PC-9 (cell line): ENCODE measurements around the gene NR2C2. TPM values are rescaled to one million over a fixed set of nuclear protein-coding genes. Genes with fewer than 3 reads are reported as not detected.

Source experiments
- BruUV-seq: library from RNA; stranded (reverse); fragments of 400-500 nt; replicated peaks from 2 replicates; lab custom pipeline; 2021; lab: Mats Ljungman, UMichigan
- CTCF ChIA-PET: fragments of 300-600 bp; sonication (Branson Sonifier 250); formaldehyde crosslinking; loops from one replicate; lab custom pipeline; 2022; ENCODE audit warnings: antibody characterized with exemption; lab: Charles Lee
- POLR2A ChIA-PET: fragments of 300-600 bp; sonication (Branson Sonifier 250); formaldehyde crosslinking; loops from one replicate; lab custom pipeline; 2022; ENCODE audit warnings: antibody characterized with exemption; ENCODE audit not compliant: unreplicated experiment; lab: Charles Lee
- DNase-seq, 2 experiments: peaks; one replicate each; pipeline versions ENCODE4 v3.0.0 to v3.0.0-alpha.2; 2015 to 2022; ENCODE audit warnings: mixed read lengths in 1 of 2
- H2AFZ ChIP-seq: fragments of 200-600 bp; sonication (generic); 2 replicates; pipeline ENCODE4 v1.8.1; 2017; ENCODE audit warnings: antibody characterized with exemption
- H3F3A ChIP-seq: fragments of 200-600 bp; sonication (generic); 2 replicates; pipeline ENCODE4 v1.8.1; 2017; ENCODE audit warnings: antibody characterized with exemption, mild to moderate bottlenecking, low read depth; ENCODE audit not compliant: insufficient read depth
- H3K27ac ChIP-seq: fragments of 200-600 bp; sonication (generic); 2 replicates; pipeline ENCODE4 v1.6.1; 2016; ENCODE audit warnings: mixed run types
- H3K27me3 ChIP-seq: fragments of 200-600 bp; sonication (generic); 2 replicates; pipeline ENCODE4 v1.6.1; 2016; ENCODE audit warnings: low read depth, mixed run types; ENCODE audit not compliant: insufficient read depth
- H3K36me3 ChIP-seq: fragments of 200-600 bp; sonication (generic); 2 replicates; pipeline ENCODE4 v1.6.1; 2016; ENCODE audit warnings: low read depth, mixed run types
- H3K4me1 ChIP-seq: fragments of 200-600 bp; sonication (generic); replicated peaks from 2 replicates; pipeline ENCODE4 v1.6.1; 2016; ENCODE audit warnings: mixed run types; ENCODE audit not compliant: insufficient read depth
- H3K4me2 ChIP-seq: fragments of 200-600 bp; sonication (generic); 2 replicates; pipeline ENCODE4 v1.6.1; 2017; ENCODE audit warnings: mixed run types
- H3K4me3 ChIP-seq: fragments of 200-600 bp; sonication (generic); 2 replicates; pipeline ENCODE4 v1.6.1; 2016; ENCODE audit warnings: mixed run types
- H3K79me2 ChIP-seq: fragments of 200-600 bp; sonication (generic); 2 replicates; pipeline ENCODE4 v1.6.1; 2017; ENCODE audit warnings: low read depth, mixed run types
- H3K9me2 ChIP-seq: fragments of 200-600 bp; sonication (generic); 2 replicates; pipeline ENCODE4 v1.8.1; 2017; ENCODE audit warnings: mild to moderate bottlenecking; ENCODE audit not compliant: insufficient read depth
- H3K9me3 ChIP-seq: fragments of 200-600 bp; sonication (generic); 2 replicates; pipeline ENCODE4 v1.8.1; 2016; ENCODE audit warnings: low read depth; ENCODE audit not compliant: insufficient read depth
- H4K20me1 ChIP-seq: fragments of 200-600 bp; sonication (generic); 2 replicates; pipeline ENCODE4 v1.8.1; 2017; ENCODE audit not compliant: insufficient read depth
- CTCF ChIP-seq: fragments of 200-600 bp; sonication (generic); conservative IDR thresholded peaks from 2 replicates; pipeline ENCODE4 v1.6.1; 2017; ENCODE audit warnings: mixed run types, antibody characterized with exemption, mild to moderate bottlenecking, moderate library complexity
- EZH2 ChIP-seq: fragments of 200-600 bp; sonication (generic); IDR thresholded peaks from 2 replicates; pipeline ENCODE4 v1.8.0; 2017; ENCODE audit warnings: antibody characterized with exemption, low read depth
- intact Hi-C: fragments of 100-400 bp; cut with micrococcal nuclease; formaldehyde crosslinking; loops from one replicate; pipeline ENCODE4 v1.10.0; 2022; ENCODE audit not compliant: unreplicated experiment
- total RNA-seq: library from RNA; stranded (reverse); gene quantifications from 2 replicates; pipeline ENCODE4 v1.2.3, GENCODE V29; 2021

NR2C2 gene
- total RNA-seq, 1 experiment from 2014 or later, result 44.1 TPM

- intact Hi-C loops, result no loop called here
- no peaks in the 10 kb centered on the region for H3K4me1 ChIP-seq
- H3K79me2 ChIP-seq, result peaks cover 25% of the 10 kb centered on the region
- peaks cover 41% of the 10 kb centered on the region for H3K36me3 ChIP-seq
- peaks cover 78% of the 10 kb centered on the region for H4K20me1 ChIP-seq
- H3K27me3 ChIP-seq, result no peaks in the 10 kb centered on the region
- no peaks in the 10 kb centered on the region for H3K9me3 ChIP-seq
- no peak overlapping the region for H2AFZ ChIP-seq
- no peak for TF ChIP-seq EZH2
- peak; percentile 72 for TF ChIP-seq CTCF
- no peak overlapping the region for H3K27ac ChIP-seq
- no TSS peak for BruUV-seq
- peaks cover 20% of the 10 kb centered on the region; the same call in 1 of the 2 replicates for H3F3A ChIP-seq
- H3K4me3 ChIP-seq, result no peak overlapping the region
- DNase-seq, result peak in 1 of 2 experiments; percentile 25
- no peaks in the 10 kb centered on the region for H3K9me2 ChIP-seq
- no peak overlapping the region for H3K4me2 ChIP-seq
- ChIA-PET POLR2A (no interaction called here), CTCF (interaction anchor here (1.2 kb wide), 1 partner anchor 13 kb away, joined by 4 read pairs; the partner anchor contains the start of gene MRPS25)
Observed at GRCh38 chr3:15051531-15051930, 104.1 kb downstream of the NR2C2 start.

DNA sequence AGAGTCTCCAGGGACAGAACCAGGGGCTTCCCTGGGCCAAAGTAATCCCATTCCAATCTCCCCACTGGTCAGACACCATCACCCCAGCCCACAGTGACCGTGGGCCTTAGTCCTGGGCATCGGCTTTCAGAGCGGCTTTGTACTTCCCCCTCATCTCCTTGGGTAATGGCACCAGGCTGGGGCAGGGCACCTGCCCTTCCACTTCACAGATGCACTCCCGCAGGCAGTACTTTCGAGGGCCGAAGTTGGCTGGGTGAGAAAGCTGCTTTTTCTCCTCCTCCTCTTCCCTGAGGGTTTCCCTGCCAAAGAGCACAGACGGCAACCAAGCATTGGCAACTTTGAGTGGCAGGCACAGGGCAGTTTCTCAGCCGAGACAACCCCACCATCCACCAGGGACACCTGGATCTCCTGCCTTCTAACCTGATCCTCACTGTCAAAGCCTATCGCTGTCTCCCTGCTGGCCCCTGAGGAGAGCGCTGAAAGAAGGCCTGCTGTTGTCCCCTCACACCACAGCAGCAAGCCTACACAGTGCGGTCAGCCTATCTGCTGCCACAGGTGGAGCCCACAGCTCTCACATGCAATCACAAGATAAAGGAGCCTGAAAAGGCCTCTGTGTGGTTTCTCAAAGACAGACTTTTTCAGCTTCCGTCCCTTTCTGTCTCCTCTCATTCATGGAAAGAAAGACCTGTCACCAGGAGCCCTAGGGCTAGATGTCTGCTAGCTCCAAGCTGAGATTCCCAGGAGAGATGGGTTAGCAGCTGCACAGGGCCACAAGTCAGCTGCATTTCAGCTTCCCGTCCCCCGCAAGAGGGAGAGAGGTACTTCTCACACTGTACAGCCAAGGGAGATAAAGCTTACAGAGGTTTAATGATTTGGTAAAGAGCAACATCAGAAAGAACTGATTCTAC, 105.2 kb downstream of the NR2C2 start:
- TF ChIP-seq CTCF, result no peak
- TF ChIP-seq EZH2, result no peak
- ChIA-PET POLR2A (interaction anchor here (0.6 kb wide), 1 partner anchor 115 kb away, joined by 3 read pairs; no protein-coding TSS in a partner anchor), CTCF (no interaction called here)
- DNase-seq, result no peak
- Histone ChIP-seq H3K36me3 (peaks cover 32% of the 10 kb centered on the region), H4K20me1 (peaks cover 78% of the 10 kb centered on the region), H3K4me1 (no peaks in the 10 kb centered on the region), H3K4me3 (no peak overlapping the region), H3K4me2 (no peak overlapping the region), H3K79me2 (peaks cover 35% of the 10 kb centered on the region), H3K9me2 (no peaks in the 10 kb centered on the region), H3K27me3 (no peaks in the 10 kb centered on the region), H3K9me3 (no peaks in the 10 kb centered on the region), H3K27ac (no peak overlapping the region), H3F3A (peaks cover 19% of the 10 kb centered on the region; the same call in 1 of the 2 replicates), H2AFZ (no peak overlapping the region)
- BruUV-seq, result no TSS peak
- intact Hi-C loops, result no loop called here

- H2AFZ ChIP-seq, result no peak overlapping the region
- H4K20me1 ChIP-seq, result peaks cover 74% of the 10 kb centered on the region
- peaks cover 44% of the 10 kb centered on the region for H3K79me2 ChIP-seq
- no peaks in the 10 kb centered on the region for H3K4me1 ChIP-seq
- H3K9me3 ChIP-seq, result no peaks in the 10 kb centered on the region
- no peaks in the 10 kb centered on the region for H3K9me2 ChIP-seq
- H3K27me3 ChIP-seq, result no peaks in the 10 kb centered on the region
- peaks cover 23% of the 10 kb centered on the region for H3K36me3 ChIP-seq
- no peak for TF ChIP-seq EZH2
- TF ChIP-seq CTCF, result no peak
- intact Hi-C loops, result no loop called here
- DNase-seq, result no peak
- no peak overlapping the region for H3K4me2 ChIP-seq
- no peak overlapping the region for H3K27ac ChIP-seq
- ChIA-PET POLR2A (interaction anchor here (0.6 kb wide), 1 partner anchor 116 kb away, joined by 3 read pairs; no protein-coding TSS in a partner anchor), CTCF (no interaction called here)
- BruUV-seq, result no TSS peak
- no peak overlapping the region for H3K4me3 ChIP-seq
- peaks cover 21% of the 10 kb centered on the region; the same call in 1 of the 2 replicates for H3F3A ChIP-seq
Observed at GRCh38 chr3:15053541-15053940, 106.2 kb downstream of the NR2C2 start.
